IPS DF 4.7 (cell line): ENCODE data around the gene PRXL2C.

Experiments
- DNase-seq: peaks from one replicate; pipeline ENCODE4 v3.0.0-alpha.2; 2013; ENCODE audit warnings: low spot score; ENCODE audit errors: extremely low read depth

The PRXL2C gene

GRCh38 chr9:96612105-96612965 lies 42.8 kb downstream of the PRXL2C start:
- no peak for DNase-seq

GRCh38 chr9:96611302-96611701 lies 43.8 kb downstream of the PRXL2C start:
- DNase-seq, result no peak

- DNase-seq, result no peak
These were observed 45.4 kb downstream of the PRXL2C start for GRCh38 chr9:96609732-96610131.

- DNase-seq, result no peak
These were observed 47.1 kb downstream of the PRXL2C start for GRCh38 chr9:96607971-96608370.

- DNase-seq, result no peak
These were observed 49.8 kb downstream of the PRXL2C start for GRCh38 chr9:96605328-96605727.

GRCh38 chr9:96604004-96604319 lies 51.2 kb downstream of the PRXL2C start:
- DNase-seq, result no peak

- DNase-seq, result no peak
These were observed 51.7 kb downstream of the PRXL2C start for GRCh38 chr9:96603305-96604003.

- DNase-seq, result no peak
These were observed 55.8 kb downstream of the PRXL2C start for GRCh38 chr9:96599298-96599697.

GRCh38 chr9:96596601-96597111 lies 58.5 kb downstream of the PRXL2C start:
- DNase-seq, result no peak
